AG10803 (cell line): ENCODE results near the gene B4GALT2.

Experiments used
- DNase-seq: peaks from one replicate; pipeline ENCODE4 v3.0.0; 2010; ENCODE audit warnings: low read depth
- H3K4me3 ChIP-seq: 2 replicates; pipeline ENCODE4 v1.5.1; 2011; ENCODE audit warnings: mild to moderate bottlenecking, low read length, control low read depth
- TF ChIP-seq, protein P1 (sequence below): conservative IDR thresholded peaks from 2 replicates; pipeline ENCODE4 v1.5.1; 2011; ENCODE audit warnings: mild to moderate bottlenecking, low read length, control low read depth, inconsistent platforms

The B4GALT2 gene

DNA sequence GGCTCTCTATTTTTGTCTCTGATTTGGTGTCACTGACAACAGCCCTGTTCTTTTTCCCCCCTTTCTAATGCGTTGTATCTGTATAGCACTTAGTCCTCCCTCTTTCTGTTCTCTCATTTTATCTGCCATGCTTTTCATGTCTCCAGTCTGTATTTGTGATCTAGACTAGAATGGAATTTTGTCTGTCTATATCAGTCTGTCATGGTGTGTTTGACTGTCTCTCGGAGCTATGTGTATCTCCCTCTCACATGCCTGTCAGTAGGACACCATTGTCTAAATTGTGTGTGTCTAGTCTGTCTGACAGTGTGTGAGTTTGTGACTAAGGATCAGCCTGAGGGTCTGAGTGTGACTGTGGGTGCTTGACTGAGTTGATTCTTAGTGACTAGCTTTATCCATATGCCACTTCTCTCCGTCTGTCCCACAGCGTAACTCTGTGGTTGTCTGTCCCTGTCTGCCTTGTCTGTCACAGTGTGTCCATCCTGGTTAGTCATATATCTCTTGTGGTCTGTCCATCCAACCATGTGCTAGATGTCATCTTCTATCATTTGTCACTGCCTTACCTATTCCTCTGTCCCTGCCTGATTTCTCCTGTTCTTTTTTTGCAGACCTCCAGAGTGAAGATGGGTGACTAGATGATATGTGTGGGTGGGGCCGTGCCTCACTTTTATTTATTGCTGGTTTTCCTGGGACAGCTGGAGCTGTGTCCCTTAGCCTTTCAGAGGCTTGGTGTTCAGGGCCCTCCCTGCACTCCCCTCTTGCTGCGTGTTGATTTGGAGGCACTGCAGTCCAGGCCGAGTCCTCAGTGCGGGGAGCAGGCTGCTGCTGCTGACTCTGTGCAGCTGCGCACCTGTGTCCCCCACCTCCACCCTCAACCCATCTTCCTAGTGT, 1.4 kb upstream of the B4GALT2 start:
- H3K4me3 ChIP-seq, result peak overlapping the region; percentile 70
- DNase-seq, result no peak
- TF ChIP-seq, protein P1, sequence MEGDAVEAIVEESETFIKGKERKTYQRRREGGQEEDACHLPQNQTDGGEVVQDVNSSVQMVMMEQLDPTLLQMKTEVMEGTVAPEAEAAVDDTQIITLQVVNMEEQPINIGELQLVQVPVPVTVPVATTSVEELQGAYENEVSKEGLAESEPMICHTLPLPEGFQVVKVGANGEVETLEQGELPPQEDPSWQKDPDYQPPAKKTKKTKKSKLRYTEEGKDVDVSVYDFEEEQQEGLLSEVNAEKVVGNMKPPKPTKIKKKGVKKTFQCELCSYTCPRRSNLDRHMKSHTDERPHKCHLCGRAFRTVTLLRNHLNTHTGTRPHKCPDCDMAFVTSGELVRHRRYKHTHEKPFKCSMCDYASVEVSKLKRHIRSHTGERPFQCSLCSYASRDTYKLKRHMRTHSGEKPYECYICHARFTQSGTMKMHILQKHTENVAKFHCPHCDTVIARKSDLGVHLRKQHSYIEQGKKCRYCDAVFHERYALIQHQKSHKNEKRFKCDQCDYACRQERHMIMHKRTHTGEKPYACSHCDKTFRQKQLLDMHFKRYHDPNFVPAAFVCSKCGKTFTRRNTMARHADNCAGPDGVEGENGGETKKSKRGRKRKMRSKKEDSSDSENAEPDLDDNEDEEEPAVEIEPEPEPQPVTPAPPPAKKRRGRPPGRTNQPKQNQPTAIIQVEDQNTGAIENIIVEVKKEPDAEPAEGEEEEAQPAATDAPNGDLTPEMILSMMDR, result no peak

DNA sequence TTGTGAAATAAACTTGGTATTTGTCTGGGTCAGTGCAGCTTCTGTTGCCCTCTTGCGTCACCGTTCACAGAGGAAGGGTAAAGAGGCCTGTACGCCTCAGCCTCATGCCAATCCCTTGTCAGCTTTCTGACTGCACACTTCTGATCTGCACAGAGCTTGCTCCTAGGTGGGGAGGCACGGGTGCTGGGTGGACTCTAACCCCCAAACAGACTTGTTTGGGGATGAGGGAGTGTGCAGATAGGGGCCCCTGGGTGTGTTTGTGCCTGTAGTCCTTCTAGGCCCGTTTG, 803 bp upstream of the B4GALT2 start:
- H3K4me3 ChIP-seq, result peak overlapping the region; percentile 70
- DNase-seq, result no peak
- TF ChIP-seq, protein P1, result no peak

DNA sequence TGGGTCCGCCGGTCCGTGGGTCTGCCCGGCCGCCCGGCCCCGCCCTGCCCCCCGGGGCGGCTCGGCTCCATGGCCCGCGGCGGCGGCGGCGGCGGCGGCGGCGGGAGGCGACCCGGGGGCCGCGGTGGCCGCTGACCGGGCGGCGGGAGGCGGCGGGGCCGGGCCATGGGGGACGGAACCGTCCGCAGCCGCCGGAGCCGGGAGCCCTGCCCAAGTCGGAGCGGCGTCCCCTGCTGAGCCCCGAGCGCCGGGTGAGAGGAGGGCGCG, 184 bp downstream of the B4GALT2 start:
- DNase-seq, result no peak

DNA sequence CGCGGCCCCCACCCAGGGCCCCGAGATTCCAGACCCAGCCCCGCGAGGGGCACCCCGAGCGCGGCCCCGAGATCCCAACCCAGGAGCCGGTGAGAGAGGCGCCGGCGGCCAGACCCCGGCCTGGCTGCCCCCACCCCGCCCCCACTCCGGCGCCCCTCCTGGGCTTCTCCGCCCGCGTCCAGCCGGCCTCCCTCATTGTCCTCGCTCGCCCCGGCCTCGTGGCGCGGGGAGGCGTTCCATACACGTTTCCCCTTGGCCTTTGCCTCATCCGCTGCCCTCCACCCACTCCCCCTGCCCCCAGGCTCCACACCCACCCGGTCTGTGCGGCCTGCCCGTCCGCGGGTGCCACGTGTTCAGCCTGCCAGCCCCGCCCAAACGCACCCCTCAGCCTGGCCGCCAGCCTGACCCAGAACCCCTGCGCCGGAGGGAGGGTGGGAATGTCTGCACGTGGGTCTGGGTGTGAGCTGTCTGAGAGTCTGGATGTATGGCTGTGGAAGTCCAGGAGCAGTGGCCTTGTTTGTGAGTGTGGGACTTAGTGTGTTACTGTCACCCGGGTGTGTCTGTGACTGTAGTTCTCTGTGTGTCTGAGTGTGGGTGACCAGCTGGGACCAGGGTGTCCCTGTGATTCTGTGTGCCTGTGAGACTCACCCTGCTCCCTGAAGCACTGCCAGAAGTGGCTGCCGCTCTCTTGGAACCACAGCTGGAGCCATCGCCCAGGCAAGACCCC, 681 bp downstream of the B4GALT2 start:
- DNase-seq, result peak; percentile 60
- H3K4me3 ChIP-seq, result peak overlapping the region; percentile 79
- TF ChIP-seq, protein P1, result no peak

More for the DNA sequence above, 184 bp downstream of the B4GALT2 start:
- TF ChIP-seq, protein P1, result no peak
- H3K4me3 ChIP-seq, result peak overlapping the region; percentile 79

DNA sequence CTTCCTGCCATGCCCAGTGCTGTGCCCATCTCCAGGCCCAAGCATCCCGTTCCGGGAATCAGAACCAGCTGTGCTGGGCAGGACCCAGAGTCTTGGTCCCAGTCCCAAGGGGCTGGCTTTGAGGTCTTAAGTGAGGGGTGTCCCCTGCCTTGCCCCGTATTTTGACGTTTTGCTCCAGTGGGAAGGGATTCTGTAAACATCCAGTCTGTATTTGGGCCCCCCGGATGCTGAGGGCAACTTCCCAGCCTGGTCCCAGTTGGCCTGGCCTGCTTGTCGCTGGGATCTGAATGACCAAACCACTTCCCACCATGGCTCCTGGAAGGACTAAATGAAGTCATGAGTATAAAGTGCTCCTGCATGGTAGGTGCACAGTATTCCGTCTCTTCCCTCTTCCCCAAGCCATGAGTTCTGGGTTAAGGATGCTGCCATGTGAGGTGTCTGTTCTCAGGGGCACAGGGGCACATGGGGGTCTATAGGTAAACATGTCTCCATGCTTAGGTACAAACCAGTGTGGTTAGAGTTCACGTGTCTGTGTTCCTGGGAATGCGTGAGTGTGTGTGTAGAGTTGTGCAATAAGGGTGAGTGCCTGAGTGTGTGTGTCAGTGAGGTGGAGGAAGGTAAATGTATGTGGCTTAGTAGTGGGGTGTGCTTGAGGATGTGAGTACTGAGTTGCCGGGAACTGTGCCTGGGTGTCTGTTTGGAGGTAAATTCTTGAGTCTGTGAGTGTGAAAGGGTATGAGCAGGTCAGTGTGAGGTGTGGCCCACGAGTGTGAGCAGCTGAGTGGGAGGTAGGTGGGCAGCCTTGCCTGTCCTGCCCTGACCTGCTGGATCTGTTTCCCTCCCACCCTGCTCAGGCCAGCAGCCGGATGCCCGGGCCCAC, 1.5 kb downstream of the B4GALT2 start:
- TF ChIP-seq, protein P1, result no peak
- peak overlapping the region; percentile 79 for H3K4me3 ChIP-seq
- DNase-seq, result peak; percentile 51

DNA sequence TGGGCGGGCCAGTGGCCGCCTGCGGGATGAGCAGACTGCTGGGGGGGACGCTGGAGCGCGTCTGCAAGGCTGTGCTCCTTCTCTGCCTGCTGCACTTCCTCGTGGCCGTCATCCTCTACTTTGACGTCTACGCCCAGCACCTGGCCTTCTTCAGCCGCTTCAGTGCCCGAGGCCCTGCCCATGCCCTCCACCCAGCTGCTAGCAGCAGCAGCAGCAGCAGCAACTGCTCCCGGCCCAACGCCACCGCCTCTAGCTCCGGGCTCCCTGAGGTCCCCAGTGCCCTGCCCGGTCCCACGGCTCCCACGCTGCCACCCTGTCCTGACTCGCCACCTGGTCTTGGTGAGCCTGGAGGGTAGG, 2.1 kb downstream of the B4GALT2 start:
- TF ChIP-seq, protein P1, result no peak
- no peak for DNase-seq
- H3K4me3 ChIP-seq, result peak overlapping the region; percentile 79
